Endothelial cell of umbilical vein (primary cell): ENCODE measurements around the gene AP3S2. TPM values are rescaled to one million over a fixed set of nuclear protein-coding genes. Genes with fewer than 3 reads are reported as not detected.
"Not testable (repeated sequence)": the region's sequence is repeated elsewhere in the genome, so short reads cannot be mapped to it uniquely, and the experiment has no call there.

Experiments used
- BruUV-seq: library from RNA; stranded (reverse); fragments of 400-500 nt; replicated peaks from 2 replicates; lab custom pipeline; 2021; lab: Mats Ljungman, UMichigan
- CTCF ChIA-PET: fragments of 300-600, 350-600 bp; sonication (Branson Sonifier 250); formaldehyde crosslinking; loops from one replicate; lab custom pipeline; 2021; ENCODE audit warnings: antibody characterized with exemption, inconsistent platforms; lab: Charles Lee
- POLR2A ChIA-PET: fragments of 300-600, 350-600 bp; sonication (Branson Sonifier 250); formaldehyde crosslinking; loops from one replicate; lab custom pipeline; 2021; ENCODE audit warnings: antibody characterized with exemption, inconsistent platforms; lab: Charles Lee
- DNase-seq: peaks from one replicate; pipeline ENCODE4 v3.0.0-alpha.2; 2011; ENCODE audit warnings: low read depth, low spot score
- FAIRE-seq: peaks from 2 replicates; lab custom pipeline; 2011; peaks lifted over from hg19 to GRCh38; lab: Jason Lieb, UNC
- H2AFZ ChIP-seq: 2 replicates; pipeline ENCODE4 v1.6.0; 2012; ENCODE audit warnings: low read depth, low read length, control low read depth, inconsistent platforms
- H3K27ac ChIP-seq: 2 replicates; pipeline ENCODE4 v1.5.1; 2011; ENCODE audit warnings: low read depth, mild to moderate bottlenecking, control low read depth, low read length, moderate library complexity; ENCODE audit not compliant: insufficient read depth
- H3K27me3 ChIP-seq, 2 experiments: 2 replicates each; pipeline versions ENCODE4 v1.6.0 to v1.6.1; 2011; ENCODE audit warnings: low read length in 2 of 2, mixed read lengths in 1 of 2; ENCODE audit not compliant: control insufficient read depth in 2 of 2, insufficient read depth in 2 of 2
- H3K36me3 ChIP-seq, 2 experiments: 2 replicates in 1 of 2; 3 replicates in 1 of 2; pipeline ENCODE4 v1.5.1; 2011; ENCODE audit warnings: low read length in 2 of 2, mild to moderate bottlenecking in 1 of 2, moderate library complexity in 1 of 2; ENCODE audit not compliant: control insufficient read depth in 2 of 2, insufficient read depth in 2 of 2; ENCODE audit errors: extremely low read depth in 1 of 2
- H3K4me1 ChIP-seq: 3 replicates; pipeline ENCODE4 v1.5.1; 2011; ENCODE audit warnings: mild to moderate bottlenecking, low read length; ENCODE audit not compliant: control insufficient read depth, insufficient read depth; ENCODE audit errors: extremely low read depth
- H3K4me2 ChIP-seq: 2 replicates; pipeline ENCODE4 v1.6.1; 2011; ENCODE audit warnings: low read length, control low read depth, mixed read lengths; ENCODE audit not compliant: insufficient read depth
- H3K4me3 ChIP-seq, 3 experiments: fragments of 200-600 bp in 1 of 3; sonication (generic), shearing (Covaris generic) in 1 of 3; replicated peaks in 1 of 3; 2 replicates each; pipeline ENCODE4 v1.5.1; 2011 to 2016; ENCODE audit warnings: control low read depth in 3 of 3, low read length in 3 of 3, mild to moderate bottlenecking in 2 of 3, inconsistent platforms in 1 of 3, low read depth in 1 of 3, moderate library complexity in 1 of 3; ENCODE audit not compliant: insufficient read depth in 1 of 3
- H3K79me2 ChIP-seq: 2 replicates; pipeline ENCODE4 v1.6.0; 2012; ENCODE audit warnings: low read length, inconsistent platforms; ENCODE audit not compliant: control insufficient read depth, insufficient read depth
- H3K9ac ChIP-seq: replicated peaks from 2 replicates; pipeline ENCODE3; 2011; ENCODE audit warnings: low read length, control low read depth; ENCODE audit not compliant: insufficient read depth; ENCODE audit errors: extremely low read depth
- H3K9me1 ChIP-seq: replicated peaks from 3 replicates; pipeline ENCODE4 v1.6.0; 2011; ENCODE audit warnings: mild to moderate bottlenecking, low read length; ENCODE audit not compliant: control insufficient read depth, insufficient read depth; ENCODE audit errors: extremely low read depth
- H3K9me3 ChIP-seq: replicated peaks from 2 replicates; pipeline ENCODE4 v1.5.1; 2012; ENCODE audit warnings: low read length, inconsistent platforms; ENCODE audit not compliant: control insufficient read depth, insufficient read depth
- H4K20me1 ChIP-seq: replicated peaks from 2 replicates; pipeline ENCODE3; 2011; ENCODE audit warnings: mild to moderate bottlenecking, low read length; ENCODE audit not compliant: control insufficient read depth, insufficient read depth; ENCODE audit errors: extremely low read depth
- CTCF ChIP-seq, 2 donors: IDR thresholded peaks; 1 replicate in 1 of 2; 2 replicates in 1 of 2; pipeline ENCODE4 v1.5.1; 2011; ENCODE audit warnings: low read length in 2 of 2, mild to moderate bottlenecking in 2 of 2, moderate library complexity in 2 of 2, control low read depth in 1 of 2, inconsistent platforms in 1 of 2, low read depth in 1 of 2; ENCODE audit not compliant: insufficient read depth in 1 of 2; ENCODE audit errors: extremely low read depth in 1 of 2
- EZH2 ChIP-seq: IDR thresholded peaks from 2 replicates; pipeline ENCODE4 v1.6.1; 2012; ENCODE audit warnings: borderline replicate concordance, low read depth, mild to moderate bottlenecking, moderate library complexity, low read length, inconsistent platforms; ENCODE audit not compliant: severe bottlenecking
- FOS ChIP-seq: IDR thresholded peaks from 2 replicates; pipeline ENCODE4 v1.6.1; 2011; ENCODE audit warnings: mild to moderate bottlenecking, low read length, moderate library complexity, borderline replicate concordance; ENCODE audit not compliant: insufficient read depth
- GATA2 ChIP-seq: IDR thresholded peaks from 2 replicates; pipeline ENCODE4 v1.7.0; 2011; ENCODE audit warnings: low read depth, mild to moderate bottlenecking, moderate library complexity, mixed read lengths, low read length; ENCODE audit not compliant: insufficient read length, insufficient read depth
- JUN ChIP-seq: IDR thresholded peaks from 2 replicates; pipeline ENCODE4 v1.6.1; 2011; ENCODE audit warnings: borderline replicate concordance, low read depth; ENCODE audit not compliant: insufficient read length, insufficient read depth
- MAX ChIP-seq: IDR thresholded peaks from 2 replicates; pipeline ENCODE4 v1.6.1; 2011; ENCODE audit not compliant: insufficient read depth, insufficient read length
- MYC ChIP-seq: IDR thresholded peaks from one replicate; pipeline ENCODE4 v1.6.1; 2011; ENCODE audit warnings: mild to moderate bottlenecking, low read depth, low read length
- POLR2A ChIP-seq: IDR thresholded peaks from 2 replicates; pipeline ENCODE4 v1.6.1; 2012; ENCODE audit warnings: low read depth, mild to moderate bottlenecking, control low read depth, low read length
- POLR2AphosphoS5 ChIP-seq: IDR thresholded peaks from 2 replicates; pipeline ENCODE4 v1.6.1; 2012; ENCODE audit warnings: low read depth, mild to moderate bottlenecking, control low read depth, low read length, moderate library complexity; ENCODE audit not compliant: insufficient read depth
- dilution Hi-C: fragments of 300-500 bp; cut with MboI; formaldehyde crosslinking; loops from one replicate; pipeline ENCODE4 v1.15.0; 2019; ENCODE audit warnings: low sequenced_read_pairs; ENCODE audit not compliant: extremely low pct_ligation_motif_present
- intact Hi-C: fragments of 100-400 bp; cut with micrococcal nuclease; formaldehyde crosslinking; loops from one replicate; pipeline ENCODE4 v1.10.0; 2022
- polyA plus RNA-seq, 4 experiments: library from polyadenylated mRNA; depleted of rRNA in 3 of 4; stranded (reverse) in 3 of 4; unstranded in 1 of 4; fragments of >200 nt; gene quantifications; 2 replicates each; pipeline versions ENCODE4 v1.2.1 to v1.2.3, GENCODE V29; 2011 to 2012; ENCODE audit warnings: missing spikeins in 1 of 4
- total RNA-seq: library from RNA; stranded (reverse); gene quantifications from 2 replicates; pipeline ENCODE4 v1.2.3, GENCODE V29; 2021

Gene AP3S2
- total and polyA plus RNA-seq, 2 donors (not counting 3 experiments of a cell fraction or from before 2014, with no cell fraction given) = 14.6 to 31.1 TPM

GRCh38 chr15:89939910-89940309 is 46.1 kb upstream of the AP3S2 start:
- H3K4me3 ChIP-seq = no peak overlapping the region
- no peaks in the 10 kb centered on the region for H3K9me1 ChIP-seq
- TF ChIP-seq GATA2 (no peak), EZH2 (no peak), POLR2AphosphoS5 (no peak), POLR2A (no peak), MYC (no peak), JUN (no peak), FOS (no peak), MAX (no peak), CTCF (IDR thresholded peaks at IDR 0.05; ENCODE audit: extremely low read depth in 1 of 2, insufficient read depth in 1 of 2, low read depth in 1 of 2, low read length in 2 of 2) (no peak)
- no peak overlapping the region for H2AFZ ChIP-seq
- H3K9ac ChIP-seq = no peak overlapping the region
- dilution Hi-C loops (no loop called here), intact Hi-C loops (no loop called here)
- no peaks in the 10 kb centered on the region for H3K36me3 ChIP-seq
- H3K4me2 ChIP-seq = no peak overlapping the region
- H3K79me2 ChIP-seq = no peaks in the 10 kb centered on the region
- FAIRE-seq (no peak), DNase-seq (no peak)
- no peaks in the 10 kb centered on the region for H4K20me1 ChIP-seq
- BruUV-seq = no TSS peak
- H3K27ac ChIP-seq = no peak overlapping the region
- CTCF ChIA-PET = interaction anchor here (0.8 to 1.7 kb wide), 3 partner anchors 8 to 354 kb away, joined by 3 to 6 read pairs (median 4); no protein-coding TSS in a partner anchor
- peaks cover 0 to 2% of the 10 kb centered on the region in 2 experiments for H3K27me3 ChIP-seq
- H3K9me3 ChIP-seq = no peaks in the 10 kb centered on the region
- no peaks in the 10 kb centered on the region for H3K4me1 ChIP-seq
- POLR2A ChIA-PET = no interaction called here

GRCh38 chr15:89939377-89939776 is 45.6 kb upstream of the AP3S2 start:
- H3K79me2 ChIP-seq, H3K27me3 ChIP-seq, FAIRE-seq, dilution Hi-C loops, H3K9ac ChIP-seq, H3K9me1 ChIP-seq, H3K36me3 ChIP-seq, H4K20me1 ChIP-seq, intact Hi-C loops, H3K4me3 ChIP-seq, H3K27ac ChIP-seq, H2AFZ ChIP-seq, DNase-seq, POLR2A ChIA-PET, H3K4me2 ChIP-seq, BruUV-seq, H3K9me3 ChIP-seq, H3K4me1 ChIP-seq: not testable (repeated sequence)
- CTCF ChIA-PET = interaction anchor here (0.8 to 1.7 kb wide), 3 partner anchors 8 to 354 kb away, joined by 3 to 6 read pairs (median 4); no protein-coding TSS in a partner anchor
